HG03457 (cell line): ENCODE measurements around the gene MSH5.
"Not testable (repeated sequence)": the region's sequence is repeated elsewhere in the genome, so short reads cannot be mapped to it uniquely, and the experiment has no call there.

Source experiments
- ATAC-seq: cut with Tn5 transposase; IDR thresholded peaks from one replicate; pipeline ENCODE4 v1.9.1; 2021; ENCODE audit warnings: moderate number of reproducible peaks; ENCODE audit not compliant: unreplicated experiment

Gene MSH5

GRCh38 chr6:31739639-31740396 lies at the start of gene MSH5:
Gene MSH5, plus strand, starts transcription at chr6:31740005. Its CDS starts 462 bp downstream, at chr6:31740467.
- ATAC-seq, result peak; percentile 58

GRCh38 chr6:31690231-31691077 lies 49.4 kb upstream of the MSH5 start:
- no peak for ATAC-seq

GRCh38 chr6:31691078-31691463 lies 48.7 kb upstream of the MSH5 start:
- ATAC-seq, result no peak

DNA sequence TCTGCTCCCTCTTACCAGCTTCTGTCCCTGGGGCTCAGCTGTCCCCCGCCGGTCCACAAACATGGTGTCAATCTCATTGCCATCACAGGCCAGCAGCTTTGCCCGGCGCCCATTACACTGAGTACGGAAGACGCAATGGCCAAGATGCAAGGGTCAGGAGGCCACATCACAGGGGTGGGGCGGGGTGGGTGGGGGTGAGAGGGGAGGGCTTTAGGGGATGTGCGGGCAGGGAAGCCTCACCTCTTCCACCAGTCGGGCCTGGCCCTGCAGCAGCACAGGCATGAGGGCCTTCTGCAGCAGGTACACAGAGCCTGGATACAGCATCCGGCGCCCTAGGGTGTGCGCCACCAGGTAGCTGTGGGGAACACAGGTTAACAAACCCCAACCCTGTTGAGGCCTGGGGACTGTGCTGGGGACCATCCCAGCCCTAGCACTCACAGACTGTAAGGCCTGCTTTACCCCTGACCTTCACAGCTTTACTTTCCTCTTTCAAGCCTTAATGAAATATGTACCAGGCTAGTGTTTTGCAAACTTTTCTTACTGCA lies 48.2 kb upstream of the MSH5 start:
- ATAC-seq, result no peak

- no peak for ATAC-seq
Measured at GRCh38 chr6:31692353-31692752, 47.5 kb upstream of the MSH5 start.

GRCh38 chr6:31692886-31693285 lies 46.9 kb upstream of the MSH5 start:
- ATAC-seq, result no peak

DNA sequence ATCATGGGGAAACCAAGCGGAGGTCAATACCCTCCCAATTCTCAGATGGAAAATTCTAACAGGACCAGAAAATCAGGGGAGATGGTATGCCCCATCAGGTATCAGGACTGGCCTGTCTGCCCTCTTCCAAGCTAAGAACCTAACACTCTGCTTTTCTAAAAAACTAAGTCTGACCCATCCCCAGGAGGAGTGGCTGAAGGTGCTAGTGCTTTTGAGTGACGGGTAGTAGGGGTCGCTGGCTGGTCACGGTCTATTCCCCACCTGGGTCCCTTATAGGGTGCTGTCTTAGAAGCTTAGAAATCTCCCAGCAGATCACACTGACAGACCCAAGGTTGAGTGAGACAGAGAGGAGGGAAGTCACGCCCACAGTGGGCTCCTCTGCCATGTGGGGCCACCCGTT lies 46.3 kb upstream of the MSH5 start:
- no peak for ATAC-seq

GRCh38 chr6:31697555-31697954 lies 42.2 kb upstream of the MSH5 start:
- no peak for ATAC-seq

- no peak for ATAC-seq
Measured at GRCh38 chr6:31700740-31701401, 38.9 kb upstream of the MSH5 start.

DNA sequence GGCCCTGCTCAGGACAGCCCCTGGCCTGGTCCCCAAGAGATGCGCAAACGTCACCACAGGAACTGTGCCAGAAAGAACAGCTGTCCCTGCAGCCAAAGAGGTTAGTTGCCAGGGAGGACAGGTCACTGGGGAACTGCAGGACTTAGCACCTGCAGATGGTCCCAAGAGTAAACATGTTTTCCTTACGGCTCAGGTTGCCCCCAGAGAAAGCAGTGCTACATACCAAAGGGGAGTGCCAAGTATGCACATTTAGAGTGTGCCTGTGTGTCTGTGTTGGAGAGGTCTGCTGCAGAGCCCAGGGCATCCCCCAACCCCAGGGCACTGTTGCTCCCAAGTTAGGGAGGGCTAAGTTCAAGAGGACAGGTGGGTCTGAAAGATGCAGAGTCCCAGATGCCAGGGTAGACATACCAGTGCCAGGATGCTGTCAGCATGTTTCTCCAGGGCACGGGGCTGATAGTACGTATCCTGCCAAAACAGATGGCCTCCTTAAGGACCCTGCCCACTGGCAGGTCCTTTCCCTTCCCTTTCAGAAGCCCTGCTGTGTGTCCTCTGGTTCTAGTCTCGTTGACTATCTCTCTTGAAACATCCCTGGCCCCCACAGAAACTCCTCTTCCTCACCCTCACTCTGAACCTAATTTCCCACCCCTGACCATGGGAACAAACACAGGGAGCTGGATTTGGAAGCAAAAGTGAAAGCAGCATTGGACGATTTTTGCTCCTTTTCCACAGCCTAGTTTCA lies 38.0 kb upstream of the MSH5 start:
- no peak for ATAC-seq

DNA sequence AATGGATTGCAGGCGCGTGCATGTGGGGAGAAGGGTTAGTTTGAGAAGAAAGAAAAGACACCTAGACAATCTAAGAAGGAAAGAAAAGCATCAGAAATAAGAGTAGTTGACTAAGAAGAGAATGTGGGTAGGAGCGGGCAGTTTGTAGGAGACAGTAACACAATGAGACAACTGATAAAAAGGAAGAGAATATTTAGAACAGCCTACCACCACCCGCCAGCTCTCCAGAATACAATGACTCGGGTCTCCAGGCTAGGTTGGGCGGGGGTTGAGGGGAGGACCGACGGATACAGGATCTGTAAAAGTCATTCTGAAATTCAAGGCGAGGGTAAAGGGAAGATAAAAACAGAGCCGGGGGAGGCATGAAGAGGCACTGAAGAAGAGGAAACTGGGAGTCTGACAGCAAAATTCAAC lies 37.4 kb upstream of the MSH5 start:
- no peak for ATAC-seq

GRCh38 chr6:31702819-31703716 lies 36.7 kb upstream of the MSH5 start, which contains the start of gene ABHD16A:
Gene ABHD16A, minus strand, starts transcription at chr6:31703324. Its CDS starts 43 bp downstream, at chr6:31703281.
- no peak for ATAC-seq

- no peak for ATAC-seq
Measured at GRCh38 chr6:31705931-31706330, 33.9 kb upstream of the MSH5 start.

GRCh38 chr6:31706599-31706998 lies 33.2 kb upstream of the MSH5 start, which contains the start of gene LY6G6F:
Gene LY6G6F, plus strand, starts transcription at chr6:31706866. Its CDS starts 41 bp downstream, at chr6:31706907.
- ATAC-seq, result no peak

GRCh38 chr6:31707701-31708100 lies 32.1 kb upstream of the MSH5 start:
- ATAC-seq, result no peak

- no peak for ATAC-seq
Measured at GRCh38 chr6:31708224-31708623, 31.6 kb upstream of the MSH5 start.

DNA sequence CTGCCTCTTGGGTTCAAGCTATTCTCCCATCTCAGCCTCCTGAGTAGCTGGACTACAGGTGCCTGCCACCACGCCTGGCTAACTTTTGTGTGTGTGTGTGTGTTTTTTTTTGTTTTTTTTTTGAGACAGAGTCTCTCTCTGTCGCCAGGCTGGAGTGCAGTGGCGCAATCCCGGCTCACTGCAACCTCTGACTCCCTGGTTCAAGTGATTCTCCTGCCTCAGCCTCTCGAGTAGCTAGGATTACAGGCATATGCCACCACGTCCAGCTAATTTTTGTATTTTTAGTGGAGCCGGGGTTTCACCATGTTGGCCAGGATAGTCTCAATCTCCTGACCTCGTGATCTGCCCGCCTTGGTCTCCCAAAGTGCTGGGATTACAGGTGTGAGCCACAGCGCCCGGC lies 30.6 kb upstream of the MSH5 start:
- ATAC-seq, result not testable (repeated sequence)

DNA sequence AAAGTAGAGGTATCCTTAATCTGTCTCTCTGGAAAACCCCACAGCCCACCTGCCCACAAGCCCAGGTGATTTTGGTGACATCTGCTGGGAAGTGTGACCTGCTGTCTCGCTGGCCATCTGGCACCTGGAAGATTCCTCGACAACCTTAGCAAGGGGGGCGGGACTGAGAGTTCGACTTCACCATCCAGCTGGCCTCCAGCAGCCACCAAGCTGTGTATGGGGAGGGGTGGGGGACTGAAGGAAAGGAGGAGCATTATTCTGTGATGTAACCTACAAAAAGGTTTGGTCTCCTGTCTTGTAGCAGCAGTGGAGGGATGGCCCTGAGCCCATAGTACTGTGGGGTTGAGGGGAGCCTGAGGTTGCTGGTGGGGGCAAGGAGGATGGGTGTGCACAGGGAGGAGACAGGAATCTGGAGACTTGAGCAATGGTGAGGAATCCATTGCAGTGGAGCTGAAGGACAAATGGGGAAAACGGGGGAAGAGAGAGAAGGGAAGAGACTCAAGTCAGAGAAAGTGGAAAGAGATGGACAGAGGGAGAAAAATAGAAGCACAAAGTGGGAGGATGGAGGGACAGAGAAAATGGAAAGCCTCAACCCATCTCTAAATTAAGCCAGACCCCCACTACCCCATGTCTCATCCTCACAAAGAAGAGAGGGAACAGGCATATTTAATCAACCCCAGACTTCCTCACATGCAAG lies 29.1 kb upstream of the MSH5 start:
- ATAC-seq, result no peak

- no peak for ATAC-seq
Measured at GRCh38 chr6:31711233-31711632, 28.6 kb upstream of the MSH5 start.
